GM12892 (cell line): ENCODE measurements around the gene ZNHIT3.

Source experiments
- POLR2A ChIP-seq: IDR thresholded peaks from 2 replicates; pipeline ENCODE4 v1.6.1; 2011; ENCODE audit warnings: low read depth, low read length, control low read depth
- POLR2AphosphoS5 ChIP-seq: IDR thresholded peaks from 2 replicates; pipeline ENCODE4 v1.6.1; 2011; ENCODE audit warnings: low read depth, low read length, control low read depth
- TAF1 ChIP-seq: IDR thresholded peaks from 2 replicates; pipeline ENCODE4 v1.6.1; 2011; ENCODE audit warnings: low read depth, mild to moderate bottlenecking, control low read depth, low read length, borderline replicate concordance

DNA sequence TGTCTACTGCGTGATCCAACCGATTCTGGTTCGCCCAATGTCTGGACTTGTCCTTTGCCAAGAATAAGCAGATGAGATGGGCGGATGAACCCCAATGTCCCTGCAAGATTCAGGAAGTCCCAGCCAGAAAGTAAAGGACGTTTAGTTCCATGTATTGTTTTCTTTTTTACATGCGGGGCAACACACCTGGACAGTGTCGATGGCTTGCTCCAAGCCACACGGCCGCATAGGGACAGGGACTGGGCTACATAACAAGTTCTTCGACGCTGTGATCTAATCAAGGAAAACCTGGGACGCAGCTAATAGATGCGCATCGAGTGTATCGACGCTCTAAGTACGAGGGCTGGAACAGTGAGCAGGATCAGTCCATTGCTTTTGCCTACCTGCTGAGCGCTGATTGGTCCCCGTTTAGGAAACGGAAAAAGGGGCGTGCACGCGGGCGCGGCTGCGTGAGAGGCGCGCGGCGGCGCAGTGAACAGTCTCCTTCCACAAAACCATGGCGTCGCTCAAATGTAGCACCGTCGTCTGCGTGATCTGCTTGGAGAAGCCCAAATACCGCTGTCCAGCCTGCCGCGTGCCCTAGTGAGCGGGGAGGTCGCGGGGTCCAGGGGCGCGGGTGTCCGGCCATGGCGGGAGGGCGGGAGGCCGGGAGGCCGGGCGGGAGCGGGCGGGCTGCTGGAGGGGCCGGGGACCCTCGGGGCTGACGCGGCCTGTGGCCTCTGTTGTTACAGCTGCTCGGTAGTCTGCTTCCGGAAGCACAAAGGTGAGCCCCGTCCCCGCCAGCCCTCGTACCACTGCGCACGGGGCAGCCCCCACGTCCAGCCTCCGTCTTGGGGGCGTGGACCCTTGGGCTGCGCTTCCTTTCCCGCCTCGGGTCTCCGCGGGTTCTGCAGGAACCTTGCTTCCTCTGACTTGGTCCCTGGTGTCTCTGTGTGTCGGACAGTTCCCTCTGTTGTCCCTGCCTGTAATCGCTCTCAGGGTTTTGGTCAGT, at the start of gene ZNHIT3:
- TF ChIP-seq TAF1: peak; percentile 71; the same call in 1 of the 2 replicates
- peak; percentile 87 for TF ChIP-seq POLR2A
- peak; percentile 83 for TF ChIP-seq POLR2AphosphoS5
